Epithelial cell of esophagus (primary cell): ENCODE data around the gene SYT3.

Experiments used
- DNase-seq: peaks from one replicate; pipeline ENCODE4 v3.0.0; 2010; ENCODE audit warnings: low read depth
- H3K4me3 ChIP-seq: 2 replicates; pipeline ENCODE4 v1.5.1; 2011; ENCODE audit warnings: mild to moderate bottlenecking, low read length, control low read depth
- TF ChIP-seq, protein P1 (sequence below): IDR thresholded peaks from 2 replicates; pipeline ENCODE4 v1.5.1; 2011; ENCODE audit warnings: low read depth, mild to moderate bottlenecking, low read length, control low read depth, inconsistent platforms; ENCODE audit not compliant: insufficient read depth; ENCODE audit errors: missing control alignments

SYT3 gene

DNA sequence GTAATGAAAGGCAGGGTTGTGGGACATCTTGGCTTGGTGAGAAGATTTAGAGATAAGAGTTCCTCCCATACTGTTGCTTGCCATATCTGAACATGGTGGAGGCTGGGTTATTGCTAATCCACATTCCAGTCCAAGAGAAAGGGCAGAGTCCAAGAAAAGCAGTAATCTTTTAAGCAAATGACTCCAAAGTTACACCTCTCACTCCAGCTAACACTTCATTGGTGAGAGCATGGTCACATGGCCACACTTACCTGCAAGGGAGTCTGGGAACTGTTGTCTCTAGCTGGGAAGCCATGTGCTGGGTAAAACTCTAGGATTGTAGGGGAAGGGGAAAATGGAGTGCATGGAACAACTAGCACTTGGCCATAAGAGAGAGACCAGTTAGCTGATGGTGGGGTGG, 15.2 kb upstream of the SYT3 start:
- no peak overlapping the region for H3K4me3 ChIP-seq
- TF ChIP-seq, protein P1, sequence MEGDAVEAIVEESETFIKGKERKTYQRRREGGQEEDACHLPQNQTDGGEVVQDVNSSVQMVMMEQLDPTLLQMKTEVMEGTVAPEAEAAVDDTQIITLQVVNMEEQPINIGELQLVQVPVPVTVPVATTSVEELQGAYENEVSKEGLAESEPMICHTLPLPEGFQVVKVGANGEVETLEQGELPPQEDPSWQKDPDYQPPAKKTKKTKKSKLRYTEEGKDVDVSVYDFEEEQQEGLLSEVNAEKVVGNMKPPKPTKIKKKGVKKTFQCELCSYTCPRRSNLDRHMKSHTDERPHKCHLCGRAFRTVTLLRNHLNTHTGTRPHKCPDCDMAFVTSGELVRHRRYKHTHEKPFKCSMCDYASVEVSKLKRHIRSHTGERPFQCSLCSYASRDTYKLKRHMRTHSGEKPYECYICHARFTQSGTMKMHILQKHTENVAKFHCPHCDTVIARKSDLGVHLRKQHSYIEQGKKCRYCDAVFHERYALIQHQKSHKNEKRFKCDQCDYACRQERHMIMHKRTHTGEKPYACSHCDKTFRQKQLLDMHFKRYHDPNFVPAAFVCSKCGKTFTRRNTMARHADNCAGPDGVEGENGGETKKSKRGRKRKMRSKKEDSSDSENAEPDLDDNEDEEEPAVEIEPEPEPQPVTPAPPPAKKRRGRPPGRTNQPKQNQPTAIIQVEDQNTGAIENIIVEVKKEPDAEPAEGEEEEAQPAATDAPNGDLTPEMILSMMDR = no peak
- no peak for DNase-seq

DNA sequence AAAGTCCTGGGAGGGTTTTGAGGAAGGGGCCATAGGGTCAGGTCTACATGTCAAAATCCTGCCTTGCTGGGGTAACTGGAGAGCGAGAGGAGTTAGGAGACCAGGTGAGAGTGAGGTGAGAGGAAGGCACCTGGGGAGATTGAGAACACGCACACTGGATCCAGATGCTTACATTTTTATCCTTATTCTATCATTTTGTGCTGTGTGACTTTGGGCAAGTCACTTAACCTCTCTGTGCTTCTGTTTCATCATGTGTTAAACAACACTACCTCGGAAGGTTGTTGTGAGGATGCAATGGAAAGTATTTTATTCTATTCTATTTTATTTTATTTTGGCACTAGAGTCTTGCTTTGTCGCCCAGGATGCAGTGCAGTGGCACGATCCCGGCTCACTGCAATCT, 13.0 kb upstream of the SYT3 start:
- TF ChIP-seq, protein P1 = no peak
- no peak overlapping the region for H3K4me3 ChIP-seq
- DNase-seq = no peak

DNA sequence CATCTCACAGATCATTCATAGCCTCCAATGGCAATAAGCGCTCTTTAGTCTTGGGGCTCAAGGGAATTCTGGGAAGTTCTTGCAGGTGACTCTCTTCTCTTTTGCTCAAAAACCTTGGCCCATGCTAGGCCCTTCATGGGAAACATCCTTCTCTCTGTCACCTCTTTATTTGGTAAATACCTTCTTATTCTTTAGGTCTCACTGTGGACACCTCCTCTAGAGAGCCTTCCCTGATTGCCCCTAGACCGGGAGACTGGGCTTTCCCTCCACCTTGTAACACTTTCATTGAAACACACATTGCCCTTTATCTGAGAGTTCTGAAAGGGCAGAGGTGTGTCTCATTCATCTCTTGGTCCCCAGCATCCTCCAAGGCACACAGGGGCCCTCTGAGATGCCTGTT, 11.5 kb upstream of the SYT3 start:
- TF ChIP-seq, protein P1 = no peak
- no peak for DNase-seq
- H3K4me3 ChIP-seq = no peak overlapping the region

DNA sequence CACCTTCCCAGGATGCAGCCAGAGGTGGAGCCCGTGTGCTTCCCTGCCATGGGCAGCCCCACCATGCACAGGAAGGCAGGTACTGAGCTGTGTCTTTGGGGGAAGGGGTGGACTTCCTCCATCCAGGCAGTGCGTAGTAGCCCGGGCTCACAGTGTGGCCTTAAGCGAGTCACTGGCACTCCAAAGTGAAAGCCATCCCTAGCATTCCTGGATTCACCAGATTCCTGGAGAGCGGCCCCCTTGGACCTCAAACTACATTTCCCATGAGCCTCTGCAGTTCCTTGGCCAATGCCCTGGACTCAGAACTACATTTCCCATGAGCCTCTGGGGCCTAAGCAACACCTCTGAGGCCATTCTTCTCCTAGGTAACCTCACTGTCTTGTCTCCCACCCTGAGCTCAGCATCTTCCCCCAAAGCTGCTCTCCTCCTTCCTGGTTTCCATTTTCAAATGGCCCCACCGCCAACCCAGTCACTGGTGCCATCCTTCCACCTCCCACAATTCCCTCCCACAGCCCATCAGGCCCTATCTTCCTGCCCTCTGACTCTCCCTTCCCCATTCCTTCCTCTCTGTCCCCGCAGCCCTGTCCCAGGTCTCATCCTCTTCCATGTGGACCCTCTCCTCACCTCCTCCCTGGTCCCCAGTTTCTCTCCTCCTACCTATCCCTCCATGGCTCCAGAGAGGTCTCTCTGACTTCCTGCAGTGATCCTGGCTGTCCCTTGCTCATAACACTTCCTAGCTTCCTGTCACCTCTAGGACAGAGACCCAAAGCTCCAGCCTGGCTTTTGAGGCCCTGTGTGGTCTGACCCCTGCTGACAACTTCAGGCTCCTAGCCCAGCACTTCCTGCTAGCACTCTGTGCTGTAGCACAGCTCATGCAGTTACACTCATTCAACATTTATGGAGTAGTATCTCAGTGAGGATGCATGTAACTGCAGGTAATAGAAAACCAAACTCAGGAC, 10.0 kb upstream of the SYT3 start, which contains the start of gene C19orf81:
Gene C19orf81 (plus strand): TSS at position 13 of the 959 bp plus-strand sequence. CDS start 0 bp downstream, at position 13.
- no peak for DNase-seq
- no peak within 1 kb of the TSS for H3K4me3 ChIP-seq
- TF ChIP-seq, protein P1 = no peak

DNA sequence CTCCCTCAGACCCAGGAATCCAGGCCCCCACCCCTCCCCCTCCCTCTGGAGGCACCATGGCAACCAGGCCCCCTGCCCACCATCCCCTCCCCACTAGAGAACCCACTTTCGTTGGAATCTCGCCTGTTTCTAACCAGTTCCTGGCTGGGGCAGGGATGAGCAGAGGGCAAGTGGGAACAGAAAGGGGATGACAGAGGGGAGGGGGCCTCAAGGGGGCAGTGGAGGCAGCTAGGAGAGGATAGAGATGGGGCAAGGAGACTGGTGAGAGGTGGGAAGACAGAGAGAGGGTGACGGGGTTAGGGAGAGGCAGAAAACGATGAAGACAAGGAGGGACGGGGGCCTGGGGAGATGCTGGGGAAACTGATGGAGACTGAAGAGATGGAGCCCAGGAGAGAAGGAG, 9.0 kb upstream of the SYT3 start:
- TF ChIP-seq, protein P1 = no peak
- H3K4me3 ChIP-seq = no peak overlapping the region
- DNase-seq = no peak

DNA sequence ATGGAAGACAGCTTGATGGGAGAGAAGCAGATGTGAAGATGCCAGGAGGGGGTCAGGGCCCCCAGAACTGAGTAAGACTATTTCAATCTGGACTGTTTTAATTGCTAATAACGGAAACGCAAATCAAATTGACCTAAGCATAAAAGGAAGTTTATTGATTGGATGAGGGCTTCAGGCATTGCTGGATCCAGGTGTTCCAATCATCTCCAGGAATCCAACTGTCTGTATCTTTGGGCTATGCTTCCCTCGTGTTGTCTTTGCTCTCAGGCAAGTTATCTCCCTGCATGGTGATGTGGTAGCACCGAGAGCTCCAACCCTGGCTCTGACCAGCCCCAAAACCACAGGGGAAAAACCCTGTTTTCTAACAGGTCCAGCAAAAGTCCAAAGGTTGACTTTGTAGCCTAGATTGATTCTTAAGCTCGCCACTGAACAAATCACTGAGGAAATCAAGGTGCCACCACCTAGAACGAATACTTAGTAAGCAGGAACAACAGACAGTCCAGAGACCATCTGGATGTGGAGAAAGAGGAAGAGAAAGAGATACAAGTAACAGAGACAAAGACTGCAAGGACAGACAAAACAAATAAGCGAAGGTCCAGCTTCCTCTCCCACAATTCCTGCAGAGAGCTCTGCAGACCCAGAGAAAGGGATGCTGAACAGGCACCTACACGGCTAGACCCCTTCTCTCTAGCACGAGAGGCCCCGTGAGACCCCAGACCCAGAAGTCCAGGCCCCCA, 8.4 kb upstream of the SYT3 start:
- DNase-seq = no peak
- H3K4me3 ChIP-seq = no peak overlapping the region
- TF ChIP-seq, protein P1 = no peak
